HepG2 (cell line): ENCODE results near the gene TUT1. TPM values are rescaled to one million over a fixed set of nuclear protein-coding genes. Genes with fewer than 3 reads are reported as not detected.
A peak's percentile ranks its signal among the peaks of the same experiment; 100 is the strongest.

ENCODE experiments used
- ARID5B ChIP-seq: IDR thresholded peaks from 2 replicates; pipeline ENCODE4 v1.4.0; 2020; ENCODE audit warnings: mild to moderate bottlenecking, missing genetic modification reagents
- ETS1 ChIP-seq: sonication (generic); formaldehyde crosslinking; IDR thresholded peaks from 2 replicates; pipeline ENCODE4 v1.4.0; 2020; ENCODE audit warnings: missing genetic modification reagents
- FOXC1 ChIP-seq: sonication (generic); formaldehyde crosslinking; IDR thresholded peaks from 2 replicates; pipeline ENCODE4 v1.8.0; 2022; ENCODE audit warnings: mild to moderate bottlenecking, missing genetic modification reagents, borderline replicate concordance
- HMG20A ChIP-seq: IDR thresholded peaks from 2 replicates; pipeline ENCODE4 v1.6.1; 2016; ENCODE audit warnings: borderline replicate concordance
- KDM1A ChIP-seq: IDR thresholded peaks from 2 replicates; pipeline ENCODE4 v1.6.1; 2016; ENCODE audit warnings: missing compliant biosample characterization
- MNT ChIP-seq: fragments of 450-650 bp; IDR thresholded peaks from 2 replicates; pipeline ENCODE4 v1.6.1; 2016
- REL ChIP-seq: sonication (generic); formaldehyde crosslinking; conservative IDR thresholded peaks from 2 replicates; pipeline ENCODE4 v1.8.0; 2022; ENCODE audit warnings: mild to moderate bottlenecking, missing genetic modification reagents, moderate library complexity
- RXRB ChIP-seq: IDR thresholded peaks from 2 replicates; pipeline ENCODE4 v1.6.1; 2016; ENCODE audit warnings: borderline replicate concordance, missing genetic modification reagents, missing compliant biosample characterization
- SAP130 ChIP-seq: IDR thresholded peaks from 2 replicates; pipeline ENCODE4 v1.6.1; 2016; ENCODE audit warnings: low read depth
- TGIF2 ChIP-seq: IDR thresholded peaks from 2 replicates; pipeline ENCODE4 v1.6.1; 2016; ENCODE audit warnings: control low read depth, missing compliant biosample characterization
- ZEB1 ChIP-seq: IDR thresholded peaks from 2 replicates; pipeline ENCODE4 v1.6.1; 2012; ENCODE audit warnings: mild to moderate bottlenecking, low read depth, inconsistent platforms; ENCODE audit not compliant: insufficient replicate concordance
- ZIK1 ChIP-seq: sonication (generic); formaldehyde crosslinking; IDR thresholded peaks from 2 replicates; pipeline ENCODE4 v1.5.0; 2020; ENCODE audit warnings: mild to moderate bottlenecking, low read depth, missing genetic modification reagents, borderline replicate concordance
- ZNF24 ChIP-seq: fragments of 450-650 bp; IDR thresholded peaks from 2 replicates; pipeline ENCODE4 v1.6.1; 2017; ENCODE audit warnings: antibody characterized with exemption, mild to moderate bottlenecking
- ZNF251 ChIP-seq: sonication (generic); formaldehyde crosslinking; IDR thresholded peaks from 2 replicates; pipeline ENCODE4 v1.9.0; 2021; ENCODE audit warnings: mild to moderate bottlenecking, missing genetic modification reagents
- ZNF616 ChIP-seq: sonication (generic); formaldehyde crosslinking; IDR thresholded peaks from 2 replicates; pipeline ENCODE4 v1.5.0; 2020; ENCODE audit warnings: low read depth, mild to moderate bottlenecking, missing genetic modification reagents
- polyA plus RNA-seq, 8 experiments: library from polyadenylated mRNA; depleted of rRNA in 3 of 8; stranded (reverse) in 7 of 8; unstranded in 1 of 8; fragments of >200 nt; fragmentation: Illumina TruSeq in 4 of 8; extraction: Trizol in 4 of 8; gene quantifications; 2 replicates each; pipeline versions ENCODE4 v1.2.1 to v1.2.3, GENCODE V29; 2011 to 2016; ENCODE audit warnings: low read depth in 4 of 8, missing spikeins in 1 of 8, mixed read lengths in 1 of 8; ENCODE audit not compliant: insufficient read depth in 1 of 8
- total RNA-seq, 5 experiments: library from RNA; depleted of rRNA; stranded (reverse); fragments of >200 nt; fragmentation: Illumina TruSeq; extraction: Trizol; gene quantifications; 2 replicates each; pipeline ENCODE4 v1.2.3, GENCODE V29; 2016; ENCODE audit warnings: low read depth in 1 of 5
- TF ChIP-seq, protein P1 (sequence below): sonication (generic); formaldehyde crosslinking; IDR thresholded peaks from 2 replicates; pipeline ENCODE4 v1.4.0; 2020; ENCODE audit warnings: mild to moderate bottlenecking, missing genetic modification reagents
- TF ChIP-seq, protein P2 (sequence below): sonication (generic); formaldehyde crosslinking; IDR thresholded peaks from 2 replicates; pipeline ENCODE4 v1.5.1; 2020; ENCODE audit warnings: missing genetic modification reagents, mild to moderate bottlenecking, borderline replicate concordance

The TUT1 gene
- total and polyA plus RNA-seq, 2 of the 13 experiments (the other 11 are each of a cell fraction or from before 2014, with no cell fraction given): 9.7 to 14.3 TPM

DNA sequence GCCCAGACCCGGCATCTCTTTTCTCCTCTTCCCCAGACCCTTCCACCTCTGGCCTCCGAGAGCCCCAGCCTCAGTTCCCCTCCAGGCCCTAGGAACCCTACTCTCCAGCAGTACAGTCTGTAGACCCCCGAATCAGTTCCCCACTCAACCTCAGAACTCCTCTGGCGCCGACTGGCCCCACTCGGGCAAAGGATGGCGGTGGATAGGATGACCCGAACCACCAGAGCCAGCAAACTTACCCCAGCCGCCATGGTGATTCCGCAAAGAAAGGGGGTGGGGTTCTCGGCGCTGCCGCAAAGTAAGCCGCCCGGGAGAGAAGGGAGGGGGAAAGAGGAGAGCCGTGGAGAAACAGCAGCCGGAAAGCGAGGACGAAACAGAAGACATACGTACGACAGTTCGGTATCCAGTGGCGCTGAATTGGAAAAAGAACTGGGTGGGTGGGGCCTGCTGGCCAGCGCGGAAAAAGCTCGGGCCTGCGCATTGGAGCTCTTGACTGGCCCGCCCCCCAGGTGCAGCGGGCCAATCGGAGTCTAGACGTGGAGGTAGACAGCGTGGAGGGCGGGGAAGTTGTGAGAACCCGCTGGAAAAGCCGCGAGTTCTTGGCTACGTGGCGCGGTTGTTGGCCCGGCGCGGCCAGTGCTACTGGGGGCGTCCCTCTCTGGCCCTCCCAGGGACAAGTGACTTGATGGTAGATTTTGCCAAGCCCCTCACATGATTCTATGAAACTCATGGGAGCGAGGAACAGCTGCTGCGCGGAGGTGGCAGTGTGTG lies 17.5 kb downstream of the TUT1 start, which contains the start of gene EEF1G (continued):
- TF ChIP-seq ZIK1 (0 out of 2 replicates have a peak, but pooled peaks have one; percentile 45), ZNF24 (no peak), MNT (peak; percentile 66), ETS1 (CRISPR knock-in tag) (no peak), HMG20A (CRISPR knock-in tag) (0 out of 2 replicates have a peak, but pooled peaks have one; percentile 14), RXRB (peak; percentile 36; the same call in 1 of the 2 replicates), REL (CRISPR knock-in tag) (no peak), SAP130 (CRISPR knock-in tag) (peak; percentile 83), ZEB1 (peak; percentile 32), TGIF2 (no peak), FOXC1 (no peak), KDM1A (CRISPR knock-in tag) (no peak), ZNF251 (no peak), ZNF616 (CRISPR knock-in tag) (peak; percentile 78; the same call in 1 of the 2 replicates), ARID5B (CRISPR knock-in tag) (no peak; the same call in none of the 2 replicates)
- TF ChIP-seq, protein P1, sequence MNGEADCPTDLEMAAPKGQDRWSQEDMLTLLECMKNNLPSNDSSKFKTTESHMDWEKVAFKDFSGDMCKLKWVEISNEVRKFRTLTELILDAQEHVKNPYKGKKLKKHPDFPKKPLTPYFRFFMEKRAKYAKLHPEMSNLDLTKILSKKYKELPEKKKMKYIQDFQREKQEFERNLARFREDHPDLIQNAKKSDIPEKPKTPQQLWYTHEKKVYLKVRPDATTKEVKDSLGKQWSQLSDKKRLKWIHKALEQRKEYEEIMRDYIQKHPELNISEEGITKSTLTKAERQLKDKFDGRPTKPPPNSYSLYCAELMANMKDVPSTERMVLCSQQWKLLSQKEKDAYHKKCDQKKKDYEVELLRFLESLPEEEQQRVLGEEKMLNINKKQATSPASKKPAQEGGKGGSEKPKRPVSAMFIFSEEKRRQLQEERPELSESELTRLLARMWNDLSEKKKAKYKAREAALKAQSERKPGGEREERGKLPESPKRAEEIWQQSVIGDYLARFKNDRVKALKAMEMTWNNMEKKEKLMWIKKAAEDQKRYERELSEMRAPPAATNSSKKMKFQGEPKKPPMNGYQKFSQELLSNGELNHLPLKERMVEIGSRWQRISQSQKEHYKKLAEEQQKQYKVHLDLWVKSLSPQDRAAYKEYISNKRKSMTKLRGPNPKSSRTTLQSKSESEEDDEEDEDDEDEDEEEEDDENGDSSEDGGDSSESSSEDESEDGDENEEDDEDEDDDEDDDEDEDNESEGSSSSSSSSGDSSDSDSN: peak; percentile 60; the same call in 1 of the 2 replicates
- TF ChIP-seq, protein P2, sequence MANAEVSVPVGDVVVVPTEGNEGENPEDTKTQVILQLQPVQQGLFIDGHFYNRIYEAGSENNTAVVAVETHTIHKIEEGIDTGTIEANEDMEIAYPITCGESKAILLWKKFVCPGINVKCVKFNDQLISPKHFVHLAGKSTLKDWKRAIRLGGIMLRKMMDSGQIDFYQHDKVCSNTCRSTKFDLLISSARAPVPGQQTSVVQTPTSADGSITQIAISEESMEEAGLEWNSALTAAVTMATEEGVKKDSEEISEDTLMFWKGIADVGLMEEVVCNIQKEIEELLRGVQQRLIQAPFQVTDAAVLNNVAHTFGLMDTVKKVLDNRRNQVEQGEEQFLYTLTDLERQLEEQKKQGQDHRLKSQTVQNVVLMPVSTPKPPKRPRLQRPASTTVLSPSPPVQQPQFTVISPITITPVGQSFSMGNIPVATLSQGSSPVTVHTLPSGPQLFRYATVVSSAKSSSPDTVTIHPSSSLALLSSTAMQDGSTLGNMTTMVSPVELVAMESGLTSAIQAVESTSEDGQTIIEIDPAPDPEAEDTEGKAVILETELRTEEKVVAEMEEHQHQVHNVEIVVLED (CRISPR knock-in tag): peak; percentile 63; the same call in 1 of the 2 replicates
